CD4-positive, alpha-beta T cell treated with Interleukin-2 at 100 ng/mL for 4 hours (primary cell): ENCODE results near the gene RNF213.

Experiments
- DNase-seq: peaks from one replicate; pipeline ENCODE4 v3.0.0-alpha.2; 2020; ENCODE audit warnings: low spot score

Gene RNF213

DNA sequence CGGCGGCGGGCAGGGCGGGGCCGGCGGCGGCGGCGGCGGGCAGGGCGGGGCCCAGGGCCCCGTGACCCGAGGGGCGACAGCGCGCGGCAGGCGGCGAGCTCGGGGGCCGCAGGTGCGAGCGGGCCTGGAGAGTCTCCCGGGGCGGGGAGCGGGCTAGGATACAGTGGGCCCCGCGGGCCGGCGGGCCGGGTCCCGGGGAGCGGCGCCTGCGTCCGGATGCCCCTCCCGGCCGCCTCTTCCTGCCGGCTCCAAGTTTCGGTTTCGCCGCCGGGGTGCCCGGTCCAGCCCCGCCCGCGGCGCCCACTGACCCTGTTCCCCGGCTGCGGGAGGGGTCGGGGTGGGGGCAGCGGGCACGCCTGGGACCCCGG is at the start of gene RNF213:
Gene RNF213, plus strand, starts transcription at position 62 of the 368 bp plus-strand sequence. CDS start 2,830 bp downstream, outside the sequence.
- DNase-seq: peak; percentile 45

DNA sequence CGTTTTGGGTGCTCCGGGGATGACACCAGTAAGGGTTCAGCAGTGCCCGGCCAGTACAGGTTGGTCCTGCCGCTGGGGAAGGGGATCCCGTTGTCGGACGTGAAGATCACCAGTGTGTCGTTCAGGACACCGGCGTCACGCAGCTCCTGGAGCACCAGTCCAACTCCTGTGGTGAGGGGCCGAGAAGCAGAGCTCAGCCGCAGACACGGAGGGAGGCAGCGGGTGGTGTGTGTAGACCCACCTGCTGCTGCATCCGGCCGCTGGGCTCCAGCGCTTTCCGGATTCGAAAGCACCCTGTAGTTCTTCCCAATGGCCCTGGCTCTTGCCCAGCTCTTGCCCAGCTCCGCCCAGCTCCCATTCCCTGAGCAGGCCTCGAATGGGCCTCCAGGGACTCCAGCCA is 48.5 kb upstream of the RNF213 start:
- no peak for DNase-seq

DNA sequence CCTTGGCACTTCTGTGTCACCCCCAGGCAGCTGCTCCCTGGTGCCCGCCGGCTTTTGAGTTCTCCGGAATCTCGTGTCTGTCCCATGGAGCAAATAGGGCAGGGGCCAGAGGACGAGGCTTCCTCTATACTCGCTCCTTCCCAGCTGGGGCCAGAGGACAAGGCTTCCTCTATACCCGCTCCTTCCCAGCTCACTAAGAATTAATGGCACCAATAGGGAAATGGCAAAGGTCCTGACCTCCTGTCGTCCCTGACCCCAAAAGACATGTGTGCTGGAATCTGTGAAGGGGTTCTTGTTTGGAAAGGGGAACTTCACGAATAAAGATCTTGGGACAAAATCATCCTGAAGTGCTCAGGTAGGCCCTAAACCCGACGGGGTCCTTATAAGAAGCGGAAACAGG is 48.1 kb upstream of the RNF213 start:
- DNase-seq: no peak

DNA sequence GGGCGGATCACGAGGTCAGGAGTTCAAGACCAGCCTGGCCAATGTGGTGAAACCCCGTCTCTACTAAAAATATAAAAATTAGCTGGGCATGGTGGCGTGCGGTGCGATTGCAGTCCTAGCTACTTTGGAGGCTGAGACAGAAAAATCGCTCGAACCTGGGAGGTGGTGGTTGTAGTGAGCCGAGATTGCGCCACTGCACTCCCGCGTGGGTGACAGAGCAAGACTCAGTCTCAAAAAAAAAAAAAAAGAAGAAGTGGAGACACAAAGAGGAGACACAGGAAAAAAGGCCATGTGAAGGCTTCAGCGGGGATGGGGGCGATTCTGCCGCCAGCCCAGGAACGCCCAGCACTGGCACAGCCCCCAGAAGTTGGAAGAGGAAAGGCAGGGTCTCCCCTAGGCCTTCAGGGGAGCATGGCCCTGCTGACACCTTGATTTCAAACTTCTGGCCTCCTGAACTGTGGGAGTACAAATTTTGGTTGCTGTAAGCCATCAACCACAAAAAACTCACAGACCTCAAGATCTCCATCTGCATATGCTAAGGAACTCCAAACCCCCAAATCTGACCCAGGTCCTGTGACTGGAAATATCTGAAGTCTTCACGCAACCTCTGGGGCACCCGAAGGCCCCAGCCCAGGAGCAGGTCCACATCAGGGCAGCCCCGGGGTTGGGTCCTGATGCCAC is 47.5 kb upstream of the RNF213 start:
- no peak for DNase-seq

DNA sequence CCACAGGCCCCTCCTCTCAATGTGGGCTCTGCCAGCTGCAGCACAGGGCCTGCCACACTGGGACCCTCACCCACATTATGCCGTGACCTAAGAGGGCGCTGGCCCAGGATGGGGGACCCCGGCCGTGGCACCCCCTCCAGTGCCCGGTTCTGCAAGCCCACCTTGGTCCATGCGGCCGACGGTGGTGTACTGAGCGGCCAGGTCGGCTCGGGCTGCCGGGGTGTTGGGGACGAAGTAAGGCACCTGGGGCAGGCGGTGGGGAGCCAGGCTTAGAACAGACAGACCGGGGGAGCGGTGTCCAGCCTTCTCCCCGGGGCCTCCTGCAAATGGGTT is 47.0 kb upstream of the RNF213 start:
- no peak for DNase-seq

DNA sequence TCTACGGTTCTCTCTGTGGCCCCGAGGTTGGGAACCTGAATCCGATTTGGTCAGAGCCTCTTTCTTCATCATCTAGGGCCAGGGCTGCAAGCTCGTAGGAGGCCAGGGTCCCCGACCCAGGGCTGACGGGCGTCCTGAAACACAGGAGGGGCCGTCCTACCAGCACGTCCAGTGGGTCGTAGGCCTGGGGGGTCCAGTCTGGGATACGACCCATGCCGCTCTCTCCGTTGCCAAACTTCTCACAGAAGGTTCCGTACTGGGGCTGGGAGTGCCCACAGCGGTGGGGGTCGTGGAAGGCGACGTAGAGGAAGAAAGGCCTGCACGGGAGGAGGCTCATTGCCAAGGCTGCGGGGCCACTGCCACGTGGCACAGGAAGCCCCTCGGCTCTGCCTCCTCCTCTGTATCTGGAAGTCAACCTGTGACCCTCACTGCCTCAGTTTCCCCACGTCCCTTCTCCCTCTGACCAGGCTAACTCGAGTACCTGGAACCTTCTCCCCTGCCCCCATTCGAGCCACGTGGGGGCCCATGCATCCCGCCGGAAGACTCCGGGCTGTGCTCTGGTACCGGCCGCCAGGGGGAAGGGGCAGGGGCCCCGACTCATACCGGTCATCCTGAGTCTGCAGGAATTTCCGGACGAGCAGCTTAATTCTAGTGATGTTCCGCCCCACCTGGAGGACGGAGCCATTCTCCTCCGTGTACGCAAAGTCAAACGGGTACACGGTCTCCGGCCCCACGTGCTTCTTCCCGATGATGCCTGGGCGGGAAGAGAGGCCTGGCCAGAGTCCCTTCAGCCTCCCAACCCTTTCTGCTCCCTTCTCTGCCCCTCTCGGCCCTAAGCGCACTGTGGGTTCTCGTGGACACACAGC is 46.4 kb upstream of the RNF213 start:
- no peak for DNase-seq

DNA sequence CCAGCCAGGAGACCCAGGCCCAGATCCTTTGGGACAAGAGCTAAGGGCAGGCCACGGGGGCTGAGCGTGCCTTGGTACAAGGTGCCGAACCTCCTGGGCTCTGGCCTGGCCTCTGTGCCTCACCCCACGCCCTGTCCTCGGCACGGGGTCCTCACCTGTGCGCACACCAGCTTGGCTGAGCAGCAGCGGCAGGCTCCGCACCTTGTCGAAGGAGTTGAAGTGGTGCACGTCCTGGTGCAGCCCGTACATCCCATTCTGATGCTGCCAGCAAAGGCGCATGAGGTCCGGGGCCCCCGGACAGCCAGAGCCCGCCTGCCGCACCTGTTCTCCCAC is 45.8 kb upstream of the RNF213 start:
- no peak for DNase-seq

DNA sequence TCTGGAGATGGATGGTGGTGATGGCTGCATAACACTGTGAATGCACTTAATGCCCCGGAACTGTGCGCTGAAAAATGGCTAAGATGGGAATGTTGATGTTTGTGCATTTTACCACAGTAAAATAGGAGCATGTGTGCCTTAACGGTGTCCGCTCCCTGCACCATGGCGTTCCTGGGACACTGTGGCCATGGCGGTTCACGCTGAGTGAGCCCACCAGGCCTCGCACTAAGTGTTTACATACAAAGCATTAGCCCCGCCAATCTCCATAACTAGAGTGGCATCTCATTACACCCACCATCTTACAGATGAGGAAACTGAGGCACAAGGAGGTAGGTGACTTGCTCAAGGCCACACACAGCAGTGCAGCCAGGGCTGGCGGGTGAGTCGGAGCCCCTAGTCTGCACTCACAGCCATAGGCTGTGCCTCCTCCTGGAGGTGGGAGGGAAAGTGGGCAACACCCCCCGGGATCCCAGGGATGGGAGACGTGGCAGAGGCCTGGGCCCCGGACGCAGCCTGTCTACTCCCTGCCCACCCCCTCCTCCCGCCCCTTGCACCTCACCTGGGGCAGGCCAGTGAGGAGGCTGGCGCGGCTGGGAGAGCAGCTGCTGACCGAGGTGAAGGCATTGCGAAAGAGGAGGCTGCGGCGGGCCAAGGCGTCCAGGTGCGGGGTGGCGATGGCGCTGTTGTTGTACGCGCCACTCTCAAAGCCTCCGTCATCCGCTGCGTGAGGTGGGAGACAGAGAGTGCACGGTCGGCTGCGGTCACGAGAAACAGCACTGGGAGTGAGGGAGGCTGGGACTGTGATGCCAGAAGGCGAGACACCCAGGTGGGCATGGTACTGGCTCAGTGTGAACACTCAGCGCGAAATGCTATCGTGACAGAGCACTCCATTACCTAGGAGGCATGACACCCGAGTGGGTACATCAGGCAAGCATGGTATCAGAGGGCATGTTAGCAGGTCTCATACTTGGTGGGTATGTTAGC is 43.9 kb upstream of the RNF213 start:
- no peak for DNase-seq

DNA sequence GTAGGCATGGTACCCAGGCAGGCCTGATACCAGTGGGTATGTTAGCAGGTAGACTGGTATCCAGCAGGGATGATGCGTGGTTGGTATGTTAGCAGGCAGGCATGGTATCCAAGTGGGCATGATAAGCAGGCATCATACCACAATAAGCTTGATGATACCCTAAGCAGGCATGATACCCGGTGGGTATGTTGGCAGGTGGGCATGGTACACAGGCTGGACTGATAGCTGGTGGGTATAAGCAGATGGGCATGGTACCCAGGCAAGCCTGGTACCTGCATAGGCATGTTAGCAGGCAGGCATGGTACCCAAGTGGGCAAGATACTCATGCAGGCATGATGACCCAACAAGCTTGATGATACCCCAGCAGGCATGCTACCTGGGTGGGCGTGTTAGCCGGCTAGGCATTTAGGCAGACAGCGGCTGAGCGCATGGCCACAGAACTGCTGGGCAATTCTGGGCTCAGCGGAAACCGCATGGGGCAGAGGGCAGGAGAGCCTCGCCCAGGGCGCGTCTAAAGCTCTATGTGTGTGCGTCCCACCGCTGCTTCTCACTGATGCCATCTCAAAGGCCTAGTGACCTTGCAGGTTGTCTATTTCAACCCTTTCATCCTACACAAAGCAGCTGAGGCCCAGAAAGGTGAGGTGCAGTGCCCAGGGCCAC is 42.8 kb upstream of the RNF213 start:
- no peak for DNase-seq

DNA sequence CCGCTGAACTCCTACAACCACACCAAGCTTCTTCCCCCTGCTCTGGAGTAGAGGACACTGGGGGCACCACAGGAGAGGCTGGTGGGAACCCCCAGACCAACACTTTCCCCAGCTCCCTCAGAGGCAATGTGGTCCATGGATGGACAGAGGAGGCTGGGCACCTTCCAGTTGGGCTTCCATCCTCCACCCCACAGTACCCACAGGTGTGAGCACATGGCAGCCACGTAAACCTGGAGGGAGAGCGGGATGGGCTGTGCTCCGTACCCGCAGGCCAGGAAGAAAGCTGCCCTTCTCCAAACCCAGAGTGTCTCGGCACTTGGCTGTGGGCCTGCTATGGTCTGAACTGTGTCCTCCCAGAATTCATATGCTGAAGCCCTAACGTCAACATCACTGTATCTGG is 42.3 kb upstream of the RNF213 start:
- no peak for DNase-seq

DNA sequence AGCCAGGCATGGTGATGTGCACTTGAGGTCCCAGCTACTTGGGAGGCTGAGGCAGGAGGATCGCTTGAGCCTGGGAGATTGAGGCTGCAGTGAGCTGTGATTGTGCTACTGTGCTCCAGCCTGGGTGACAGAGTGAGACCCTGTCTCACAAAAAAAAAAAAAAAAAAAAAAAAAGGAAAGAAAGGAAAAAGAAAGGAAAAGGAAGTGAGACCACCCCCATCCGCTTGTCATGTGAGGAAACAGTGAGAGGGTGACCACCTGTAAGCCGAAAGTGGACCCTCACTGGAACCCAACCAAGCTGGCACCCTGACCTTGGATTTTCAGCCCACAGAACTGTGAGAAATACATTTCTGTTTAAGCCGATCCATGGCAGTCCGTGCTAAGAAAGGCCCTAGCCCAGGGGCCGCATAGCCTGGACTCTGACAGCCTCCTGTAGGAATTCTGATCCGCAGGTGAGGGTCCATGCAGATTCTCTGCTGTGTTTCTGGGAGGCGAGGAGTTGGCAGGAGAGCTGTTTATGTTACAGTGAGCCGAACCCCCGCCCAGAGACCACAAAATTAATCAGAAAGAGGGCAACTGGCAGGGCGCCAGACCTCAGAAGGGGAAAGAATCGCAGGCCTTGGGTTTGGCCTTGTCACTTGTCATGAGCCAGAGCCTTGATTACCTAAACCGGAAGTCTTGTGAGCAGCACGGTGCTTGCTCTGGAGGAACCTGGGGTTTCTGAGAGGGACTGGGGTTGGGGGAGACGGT is 41.5 kb upstream of the RNF213 start:
- DNase-seq: peak; percentile 96

DNA sequence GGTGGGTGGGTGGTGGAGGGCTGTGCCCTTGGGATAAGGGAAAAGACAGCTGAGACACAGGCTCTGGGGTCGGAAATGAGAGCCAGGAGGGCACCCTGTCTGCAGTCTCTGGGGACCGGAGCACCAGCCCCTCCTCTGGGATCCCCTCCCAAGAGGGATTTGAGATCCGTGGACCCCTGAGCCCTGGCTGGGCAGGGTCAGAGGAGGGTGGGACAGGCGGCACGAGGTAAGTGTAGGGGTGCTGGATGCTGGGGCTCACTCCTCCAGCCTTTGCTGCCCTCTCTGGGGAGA is 40.9 kb upstream of the RNF213 start:
- no peak for DNase-seq

DNA sequence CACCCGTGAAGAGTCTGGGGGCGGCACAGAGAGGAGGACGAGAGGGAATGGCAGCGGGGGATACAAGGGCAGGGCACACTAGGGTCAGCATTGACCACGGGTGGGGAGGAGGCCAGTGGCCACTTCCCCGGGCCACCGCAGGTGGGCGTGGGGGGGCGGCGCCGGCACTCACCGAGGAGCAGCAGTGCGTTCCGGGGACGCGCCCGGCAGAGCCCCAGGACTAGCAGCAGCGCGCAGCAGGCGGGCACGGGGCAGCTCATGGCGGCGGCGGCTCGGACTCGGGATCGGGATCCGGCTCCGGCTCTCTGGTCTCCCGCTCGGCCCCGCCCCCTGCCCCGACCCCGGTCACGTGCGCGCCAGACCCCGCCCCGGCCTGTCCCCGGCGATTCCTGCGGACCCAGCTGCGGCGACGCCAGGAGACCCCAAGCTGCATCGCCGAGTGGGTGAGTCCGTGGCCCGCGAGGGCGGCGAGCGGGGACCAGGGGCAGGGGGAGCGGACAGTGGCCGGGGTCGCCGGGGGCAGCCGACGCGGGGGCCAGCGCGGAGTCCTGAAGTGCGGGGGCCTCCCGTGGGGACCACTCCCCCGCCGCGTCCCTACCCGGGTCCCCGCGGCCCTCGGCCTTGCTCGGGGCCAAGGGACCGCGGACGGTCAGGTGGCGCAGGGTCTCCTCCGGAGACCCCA is 40.5 kb upstream of the RNF213 start, which contains the start of the genes SGSH and SLC26A11:
Gene SGSH, minus strand, starts transcription at position 280 of the 682 bp plus-strand sequence. Its CDS starts 20 bp downstream, at position 260.
Gene SLC26A11, plus strand, starts transcription at position 374 of the 682 bp plus-strand sequence. CDS start 1,134 bp downstream, outside the sequence.
- peak; percentile 54 for DNase-seq

DNA sequence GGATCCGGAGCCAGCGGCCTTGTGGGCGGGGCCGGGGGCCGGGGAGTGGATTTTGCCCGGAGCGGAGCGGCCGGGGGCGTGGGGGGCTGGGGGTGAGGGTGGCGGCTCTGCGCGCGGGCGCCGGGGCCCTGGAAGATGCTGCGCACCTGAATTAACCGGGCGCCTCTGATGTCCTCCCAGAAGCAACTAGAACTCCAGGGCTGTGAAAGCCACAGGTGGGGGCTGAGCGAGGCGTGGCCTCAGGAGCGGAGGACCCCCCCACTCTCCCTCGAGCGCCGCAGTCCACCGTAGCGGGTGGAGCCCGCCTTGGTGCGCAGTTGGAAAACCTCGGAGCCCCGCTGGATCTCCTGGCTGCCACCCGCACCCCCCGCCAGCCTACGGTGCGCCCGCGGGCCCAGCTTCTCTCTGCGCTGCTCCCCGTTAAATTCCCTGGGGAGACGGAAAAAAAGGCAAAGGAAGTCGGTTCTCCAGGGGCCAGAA is 39.9 kb upstream of the RNF213 start:
- no peak for DNase-seq

DNA sequence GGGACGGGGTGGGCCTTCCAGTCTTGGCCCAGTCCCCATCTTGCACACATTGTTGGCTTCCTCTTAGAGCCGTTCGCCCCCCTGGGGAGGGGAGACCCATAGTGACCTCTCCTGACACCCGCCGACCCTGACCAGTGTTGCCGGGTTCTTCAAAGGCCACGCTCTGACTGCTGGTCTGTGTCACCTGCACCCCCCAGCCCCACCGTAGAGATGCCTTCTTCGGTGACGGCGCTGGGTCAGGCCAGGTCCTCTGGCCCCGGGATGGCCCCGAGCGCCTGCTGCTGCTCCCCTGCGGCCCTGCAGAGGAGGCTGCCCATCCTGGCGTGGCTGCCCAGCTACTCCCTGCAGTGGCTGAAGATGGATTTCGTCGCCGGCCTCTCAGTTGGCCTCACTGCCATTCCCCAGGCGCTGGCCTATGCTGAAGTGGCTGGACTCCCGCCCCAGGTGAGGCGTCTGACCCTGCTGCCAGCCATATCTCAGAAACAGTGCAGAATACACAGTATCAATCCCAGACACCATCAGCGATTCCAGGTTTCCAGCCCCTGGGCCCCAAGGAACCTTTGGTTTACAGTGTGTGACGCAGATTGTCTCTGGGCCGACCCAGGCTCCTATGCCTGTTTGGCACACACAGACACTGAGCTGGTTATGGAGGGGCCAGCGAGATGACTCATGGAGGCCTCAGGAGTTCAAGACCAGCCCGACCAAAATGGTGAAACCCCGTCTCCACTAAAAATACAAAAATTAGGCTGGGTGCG is 39.1 kb upstream of the RNF213 start:
- no peak for DNase-seq

DNA sequence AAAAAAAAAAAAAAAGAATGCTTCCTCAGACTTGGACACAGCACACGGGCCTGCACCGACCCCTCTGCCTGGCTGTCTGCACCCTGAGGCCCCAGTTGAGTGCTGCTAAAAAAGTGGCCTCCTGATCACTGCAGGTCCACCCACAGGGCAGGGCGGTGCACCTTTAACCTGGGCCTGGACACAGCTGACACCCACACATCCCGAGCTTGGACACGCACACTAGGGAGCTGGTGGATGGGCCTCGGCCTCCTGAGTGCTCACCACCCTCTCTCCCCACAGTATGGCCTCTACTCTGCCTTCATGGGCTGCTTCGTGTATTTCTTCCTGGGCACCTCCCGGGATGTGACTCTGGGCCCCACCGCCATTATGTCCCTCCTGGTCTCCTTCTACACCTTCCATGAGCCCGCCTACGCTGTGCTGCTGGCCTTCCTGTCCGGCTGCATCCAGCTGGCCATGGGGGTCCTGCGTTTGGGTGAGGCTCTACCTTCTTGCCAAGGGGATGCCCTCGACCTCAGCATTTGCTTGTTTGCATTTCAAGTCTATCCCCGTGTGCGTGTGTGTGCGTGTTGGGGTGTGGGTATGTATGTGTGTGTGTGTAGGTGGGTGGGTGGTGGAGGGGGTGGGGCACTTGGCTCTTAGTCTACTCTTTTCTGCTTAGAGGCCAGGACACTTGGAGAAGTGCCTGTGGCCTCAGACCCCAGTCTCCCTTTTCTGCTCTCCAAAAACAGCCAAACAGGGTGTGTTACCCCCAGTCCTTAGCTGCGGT is 38.1 kb upstream of the RNF213 start:
- no peak for DNase-seq

DNA sequence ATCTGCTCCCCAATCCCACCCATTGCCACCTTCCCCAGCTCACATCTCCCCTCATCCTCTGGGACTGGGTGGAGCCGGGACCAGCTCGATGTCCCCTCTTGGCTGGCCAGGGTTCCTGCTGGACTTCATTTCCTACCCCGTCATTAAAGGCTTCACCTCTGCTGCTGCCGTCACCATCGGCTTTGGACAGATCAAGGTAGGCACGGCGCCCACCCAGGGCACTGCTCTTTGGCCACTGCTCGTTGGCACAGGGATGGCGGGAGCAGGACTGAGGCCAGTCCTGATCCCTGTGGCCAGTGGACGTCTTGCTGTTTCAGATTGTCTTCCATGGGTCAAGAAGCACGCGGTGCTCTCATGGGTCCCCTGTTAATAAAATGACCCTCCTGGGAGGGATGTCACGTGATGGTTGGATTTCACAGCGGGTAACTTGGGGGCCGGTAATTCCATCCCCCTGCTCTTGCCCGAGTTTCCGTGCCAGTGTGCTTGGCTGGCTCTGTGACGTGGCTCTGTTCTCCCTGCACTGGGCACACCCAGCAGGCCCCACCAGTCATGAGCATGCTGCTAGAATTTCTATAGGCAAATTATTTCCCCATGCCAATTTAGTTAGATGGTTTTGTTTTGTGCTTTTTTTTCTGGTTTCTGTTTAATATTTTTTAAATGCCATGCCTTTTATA is 37.4 kb upstream of the RNF213 start:
- no peak for DNase-seq

DNA sequence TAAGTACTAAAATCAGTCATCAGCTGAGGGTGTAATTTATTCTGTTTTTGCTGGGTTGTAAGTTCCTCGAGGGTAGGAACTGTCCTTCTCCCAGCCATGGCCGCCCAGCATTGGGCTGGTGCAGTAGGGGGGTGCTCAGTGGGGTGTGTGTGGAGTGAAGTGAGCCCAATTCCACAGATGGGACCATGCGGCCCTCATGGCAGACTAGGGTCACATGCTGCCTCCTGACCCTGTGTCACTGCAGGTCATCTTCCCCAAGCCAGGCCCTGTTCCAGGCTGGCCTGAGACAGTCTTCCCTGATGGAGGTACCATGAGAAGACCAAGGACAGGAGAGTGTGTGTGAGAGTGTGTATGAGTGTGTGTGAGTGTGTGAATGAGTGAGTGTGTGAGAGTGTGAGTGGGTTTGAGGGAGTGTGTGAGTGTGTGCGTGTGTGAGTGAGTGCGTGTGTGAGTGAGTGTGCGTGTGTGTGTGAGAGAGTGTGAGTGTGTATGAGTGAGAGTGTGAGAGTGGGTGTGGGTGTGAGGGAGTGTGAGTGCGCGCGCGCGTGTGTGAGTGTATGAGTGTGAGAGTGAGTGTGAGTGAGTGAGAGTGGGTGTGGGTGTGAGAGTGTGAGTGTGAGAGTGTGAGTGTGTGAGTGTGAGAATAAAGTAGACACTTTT is 36.7 kb upstream of the RNF213 start:
- no peak for DNase-seq
